Measurements from ENCODE around the gene CFAP53. TPM values are rescaled to one million over a fixed set of nuclear protein-coding genes. Genes with fewer than 3 reads are reported as not detected.

CFAP53 gene
- total and polyA plus RNA-seq, 2 of the 13 experiments (the other 11 are each of a cell fraction or from before 2014, with no cell fraction given): 0.05 to 0.07 TPM

- no peaks in the 10 kb centered on the region for H3K79me2 ChIP-seq (ENCODE audit: insufficient read depth, low read length)
- intact Hi-C loops (cut with micrococcal nuclease; ENCODE audit: unreplicated experiment) (loop anchor here (2.0 kb wide), 3 partner anchors 153 to 303 kb away; no protein-coding TSS in a partner anchor), in situ Hi-C loops (cut with HindIII; ENCODE audit: extremely low pct_ligation_motif_present, low pct_unique_long_range_greater_than_20kb) (no loop called here)
- peak overlapping the region; percentile 83 for H3K4me2 ChIP-seq (ENCODE audit: low read depth, low read length)
- 13% methylated on average over 20 of the region's 24 CpGs for WGBS (ENCODE audit: low lambda C conversion rate)
- peak; percentile 74 for FAIRE-seq
- H3K9me3 ChIP-seq (ENCODE audit: low read length): no peaks in the 10 kb centered on the region
- DNase-seq (ENCODE audit: low spot score): peak; percentile 46
- H3K9ac ChIP-seq (ENCODE audit: insufficient read depth, low read depth, low read length): 0 out of 2 replicates have a peak overlapping the region, but pooled peaks have one; percentile 5
- BruUV-seq (replicated peaks): no TSS peak
- no peaks in the 10 kb centered on the region for H4K20me1 ChIP-seq (ENCODE audit: insufficient read depth, low read length)
- peak; percentile 86 for ATAC-seq
- no peaks in the 10 kb centered on the region for H3K36me3 ChIP-seq (replicated peaks in 1 of 2; ENCODE audit: control insufficient read depth in 1 of 2, insufficient read depth in 2 of 2, low read length in 2 of 2)
- H3K4me1 ChIP-seq (ENCODE audit: insufficient read depth, low read length): peaks cover 32% of the 10 kb centered on the region
- H3K27ac ChIP-seq (ENCODE audit: extremely low read length, insufficient read depth, low read length): no peak overlapping the region
- H3K4me3 ChIP-seq (replicated peaks in 1 of 3; ENCODE audit: insufficient read depth in 1 of 3, low read depth in 2 of 3, low read length in 3 of 3): peak overlapping the region in 1 of 3 experiments; percentile 56; a peak in 2 of 6 replicates
- ChIA-PET CTCF (ENCODE audit: low intra/inter-chr PET ratio, low total read pairs) (interaction anchor here (0.8 to 2.2 kb wide), 4 partner anchors 146 to 225 kb away, joined by 3 to 15 read pairs (median 8); no protein-coding TSS in a partner anchor), POLR2A (interaction anchor here (1.1 to 1.4 kb wide), 2 partner anchors 9 to 132 kb away, joined by 3 read pairs; partner anchors contain the start of gene MYO5B)
- H3K27me3 ChIP-seq (ENCODE audit: control insufficient read depth in 1 of 2, insufficient read depth in 2 of 2, low read length in 2 of 2): peaks cover 0 to 17% of the 10 kb centered on the region in 2 experiments; a peak in 3 of 5 replicates
- no peak overlapping the region for H2AFZ ChIP-seq (ENCODE audit: low read length)
- TF ChIP-seq TEAD3 (CRISPR knock-in tag; optimal IDR thresholded peaks at IDR 0.05; ENCODE audit: borderline replicate concordance) (peak; percentile 43), ZBTB39 (CRISPR knock-in tag; IDR thresholded peaks at IDR 0.05) (no peak), RAD21 (CRISPR knock-in tag; IDR thresholded peaks at IDR 0.05) (peak; percentile 79), ZMYM3 (CRISPR knock-in tag; IDR thresholded peaks at IDR 0.05) (no peak), SOX13 (IDR thresholded peaks at IDR 0.05) (no peak), SOX13 (CRISPR knock-in tag; conservative IDR thresholded peaks at IDR 0.05 in 1 of 2, IDR thresholded peaks at IDR 0.05 in 1 of 2) (0 out of 4 replicates have a peak, but pooled peaks of 1 of the 2 experiments have one; percentile 10), MED8 (CRISPR knock-in tag; IDR thresholded peaks at IDR 0.05; ENCODE audit: insufficient replicate concordance) (no peak), CTCF (CRISPR knock-in tag; IDR thresholded peaks at IDR 0.05) (peak; percentile 90), STAG1 (CRISPR knock-in tag; IDR thresholded peaks at IDR 0.05) (peak; percentile 87), KLF16 (CRISPR knock-in tag; IDR thresholded peaks at IDR 0.05) (0 out of 4 replicates have a peak, but pooled peaks of 1 of the 2 experiments have one; percentile 26), ZMAT3 (CRISPR knock-in tag; conservative IDR thresholded peaks at IDR 0.05) (0 out of 2 replicates have a peak, but pooled peaks have one; percentile 53), ZBTB2 (CRISPR knock-in tag; IDR thresholded peaks at IDR 0.05; ENCODE audit: low read depth) (no peak), PHF8 (CRISPR knock-in tag; IDR thresholded peaks at IDR 0.05) (0 out of 2 replicates have a peak, but pooled peaks have one; percentile 22)
These were observed 62.3 kb downstream of the CFAP53 start for GRCh38 chr18:50203801-50204604.
